ENCODE measurements around the gene LRRC66.

DNA sequence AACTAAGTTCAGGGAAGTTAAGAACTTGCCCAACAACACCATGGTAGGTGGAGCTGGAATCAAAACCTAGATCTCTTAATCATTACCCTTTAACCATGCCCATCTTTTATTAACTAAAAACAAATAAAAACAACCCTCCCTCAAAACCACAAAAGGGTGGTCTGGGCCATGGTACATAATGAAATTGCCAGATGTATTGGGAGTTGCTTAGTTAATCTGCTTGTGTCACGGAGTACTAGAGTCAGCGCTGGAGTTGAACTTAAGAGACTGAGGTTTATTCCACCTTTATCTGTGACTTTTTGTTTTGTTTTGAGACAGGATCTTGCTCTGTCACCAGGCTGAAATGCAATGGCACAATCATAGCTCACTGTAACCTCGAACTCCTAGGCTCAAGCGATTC lies 13.3 kb downstream of the LRRC66 start:
- TF ChIP-seq YY1 (IDR thresholded peaks at IDR 0.05; ENCODE audit: insufficient read depth, insufficient read length) (no peak), ZNF274 (IDR thresholded peaks at IDR 0.05; ENCODE audit: low read depth, low read length) (no peak)
